Large intestine (tissue), 3 donors: ENCODE results near the gene AATK. TPM values are rescaled to one million over a fixed set of nuclear protein-coding genes. Genes with fewer than 3 reads are reported as not detected.

Experiments
- DNase-seq, 2 donors: peaks; one replicate each; pipeline versions ENCODE4 v3.0.0 to v3.0.0-alpha.2; 2013
- H3K27ac ChIP-seq: one replicate; pipeline ENCODE4 v1.5.1; 2013; ENCODE audit warnings: low read length
- H3K27me3 ChIP-seq: 2 replicates; pipeline ENCODE4 v1.6.1; 2013; ENCODE audit warnings: low read length; ENCODE audit not compliant: control insufficient read depth, insufficient read depth
- H3K36me3 ChIP-seq: 2 replicates; pipeline ENCODE4 v1.6.1; 2013; ENCODE audit warnings: low read length; ENCODE audit not compliant: control insufficient read depth, insufficient read depth
- H3K4me1 ChIP-seq: one replicate; pipeline ENCODE4 v1.6.1; 2013; ENCODE audit warnings: low read length; ENCODE audit not compliant: control insufficient read depth, insufficient read depth
- H3K4me3 ChIP-seq: one replicate; pipeline ENCODE4 v1.5.1; 2013; ENCODE audit warnings: low read length
- H3K9me3 ChIP-seq: one replicate; pipeline ENCODE4 v1.6.1; 2013; ENCODE audit warnings: mild to moderate bottlenecking, low read depth, low read length, moderate library complexity; ENCODE audit not compliant: control insufficient read depth
- WGBS: methylation state at CpG from one replicate; pipeline ENCODE4 v1.1.5; 2013; ENCODE audit warnings: low lambda C conversion rate; ENCODE audit not compliant: insufficient coverage; 5-methylcytosine and 5-hydroxymethylcytosine counted together
- polyA plus RNA-seq: library from polyadenylated mRNA; unstranded; fragments of 120-200 nt; gene quantifications from one replicate; pipeline ENCODE4 v1.2.1, GENCODE V29; 2013

Gene AATK
- polyA plus RNA-seq, 1 donor, result 81.2 TPM

GRCh38 chr17:81112450-81112849 is 53.6 kb downstream of the AATK start:
- Histone ChIP-seq H3K9me3 (peaks cover 3% of the 10 kb centered on the region), H3K36me3 (peaks cover 24% of the 10 kb centered on the region)

GRCh38 chr17:81111066-81111465 is 55.0 kb downstream of the AATK start:
- no peaks in the 10 kb centered on the region for H3K27me3 ChIP-seq
- DNase-seq, result no peak
- no peak overlapping the region for H3K4me3 ChIP-seq
- H3K9me3 ChIP-seq, result peaks cover 3% of the 10 kb centered on the region
- no CpG with 5 or more reads among the region's 10 CpGs for WGBS
- H3K4me1 ChIP-seq, result peaks cover 4% of the 10 kb centered on the region
- no peak overlapping the region for H3K27ac ChIP-seq
- H3K36me3 ChIP-seq, result peaks cover 11% of the 10 kb centered on the region

More at GRCh38 chr17:81112450-81112849, 53.6 kb downstream of the AATK start:
- Histone ChIP-seq H3K4me3 (no peak overlapping the region), H3K4me1 (peaks cover 4% of the 10 kb centered on the region), H3K27ac (no peak overlapping the region), H3K27me3 (no peaks in the 10 kb centered on the region)
- WGBS, result no CpG with 5 or more reads among the region's 23 CpGs
- DNase-seq, result no peak

- 100% methylated on average over 1 of the region's 30 CpGs for WGBS
- H3K27ac ChIP-seq, result no peak overlapping the region
Measured at GRCh38 chr17:81110488-81111040, 55.5 kb downstream of the AATK start.

GRCh38 chr17:81109957-81110356 is 56.1 kb downstream of the AATK start:
- H3K4me3 ChIP-seq, result no peak overlapping the region
- H3K36me3 ChIP-seq, result peaks cover 4% of the 10 kb centered on the region
- no peak overlapping the region for H3K27ac ChIP-seq
- peaks cover 3% of the 10 kb centered on the region for H3K9me3 ChIP-seq
- DNase-seq, result no peak
- H3K4me1 ChIP-seq, result peaks cover 4% of the 10 kb centered on the region
- no peaks in the 10 kb centered on the region for H3K27me3 ChIP-seq
- WGBS, result 80% methylated on average over 1 of the region's 22 CpGs

More at GRCh38 chr17:81110488-81111040, 55.5 kb downstream of the AATK start:
- Histone ChIP-seq H3K4me3 (no peak overlapping the region), H3K9me3 (peaks cover 3% of the 10 kb centered on the region), H3K27me3 (no peaks in the 10 kb centered on the region), H3K4me1 (peaks cover 4% of the 10 kb centered on the region), H3K36me3 (peaks cover 6% of the 10 kb centered on the region)
- DNase-seq, result no peak

- no peaks in the 10 kb centered on the region for H3K27me3 ChIP-seq
- peaks cover 4% of the 10 kb centered on the region for H3K4me1 ChIP-seq
- peaks cover 2% of the 10 kb centered on the region for H3K36me3 ChIP-seq
- DNase-seq, result peak in 1 of 2 donors; percentile 41
- no CpG with 5 or more reads among the region's 9 CpGs for WGBS
- H3K9me3 ChIP-seq, result peaks cover 3% of the 10 kb centered on the region
- H3K27ac ChIP-seq, result no peak overlapping the region
- no peak overlapping the region for H3K4me3 ChIP-seq
Measured at GRCh38 chr17:81108220-81108619, 57.8 kb downstream of the AATK start.

- no CpG with 5 or more reads among the region's 24 CpGs for WGBS
- Histone ChIP-seq H3K27ac (no peak overlapping the region), H3K4me3 (no peak overlapping the region), H3K27me3 (no peaks in the 10 kb centered on the region), H3K36me3 (no peaks in the 10 kb centered on the region), H3K4me1 (peaks cover 4% of the 10 kb centered on the region), H3K9me3 (peaks cover 3% of the 10 kb centered on the region)
- DNase-seq, result no peak
Measured at GRCh38 chr17:81106716-81107115, 59.3 kb downstream of the AATK start.

GRCh38 chr17:81103379-81103778 is 62.6 kb downstream of the AATK start:
- no peak overlapping the region for H3K4me3 ChIP-seq
- no peaks in the 10 kb centered on the region for H3K27me3 ChIP-seq
- DNase-seq, result no peak
- WGBS, result no CpG with 5 or more reads among the region's 20 CpGs
- no peaks in the 10 kb centered on the region for H3K36me3 ChIP-seq
- no peak overlapping the region for H3K27ac ChIP-seq
- H3K4me1 ChIP-seq, result peaks cover 7% of the 10 kb centered on the region
- no peaks in the 10 kb centered on the region for H3K9me3 ChIP-seq

GRCh38 chr17:81102869-81103268 is 63.2 kb downstream of the AATK start:
- no peak overlapping the region for H3K27ac ChIP-seq
- no peaks in the 10 kb centered on the region for H3K36me3 ChIP-seq
- H3K4me1 ChIP-seq, result peaks cover 5% of the 10 kb centered on the region
- no peak overlapping the region for H3K4me3 ChIP-seq
- no peaks in the 10 kb centered on the region for H3K27me3 ChIP-seq
- WGBS, result 100% methylated on average over 1 of the region's 17 CpGs
- DNase-seq, result no peak
- H3K9me3 ChIP-seq, result no peaks in the 10 kb centered on the region

- Histone ChIP-seq H3K4me1 (peaks cover 9% of the 10 kb centered on the region), H3K4me3 (no peak overlapping the region), H3K27me3 (no peaks in the 10 kb centered on the region), H3K9me3 (no peaks in the 10 kb centered on the region), H3K36me3 (no peaks in the 10 kb centered on the region), H3K27ac (no peak overlapping the region)
- no peak for DNase-seq
- WGBS, result no CpG with 5 or more reads among the region's 12 CpGs
Measured at GRCh38 chr17:81102352-81102751, 63.7 kb downstream of the AATK start.

- peaks cover 15% of the 10 kb centered on the region for H3K4me1 ChIP-seq
- H3K27ac ChIP-seq, result no peak overlapping the region
Measured at GRCh38 chr17:81101614-81102306, 64.3 kb downstream of the AATK start.

GRCh38 chr17:81100668-81101067 is 65.4 kb downstream of the AATK start:
- Histone ChIP-seq H3K9me3 (no peaks in the 10 kb centered on the region), H3K36me3 (no peaks in the 10 kb centered on the region), H3K27me3 (peaks cover 2% of the 10 kb centered on the region), H3K4me3 (no peak overlapping the region), H3K4me1 (peaks cover 18% of the 10 kb centered on the region), H3K27ac (no peak overlapping the region)
- WGBS, result no CpG with 5 or more reads among the region's 10 CpGs
- DNase-seq, result no peak

More at GRCh38 chr17:81101614-81102306, 64.3 kb downstream of the AATK start:
- Histone ChIP-seq H3K27me3 (no peaks in the 10 kb centered on the region), H3K36me3 (no peaks in the 10 kb centered on the region), H3K4me3 (no peak overlapping the region), H3K9me3 (no peaks in the 10 kb centered on the region)
- no CpG with 5 or more reads among the region's 33 CpGs for WGBS
- DNase-seq, result peak; percentile 68 to 77
